Measurements from ENCODE around the gene YBX2. TPM values are rescaled to one million over a fixed set of nuclear protein-coding genes. Genes with fewer than 3 reads are reported as not detected.

YBX2 gene
- total RNA-seq, 1 donor from 2014 or later = 2.2 TPM

- Mint-ChIP-seq H3K27me3 (ENCODE audit: low read depth) (no peaks in the 10 kb centered on the region), H3K4me3 (peak within 1 kb of the TSS; percentile 89), H3K9me3 (no peaks in the 10 kb centered on the region), H3K4me1 (peaks cover 31% of the 10 kb centered on the region), H3K27ac (peak within 1 kb of the TSS; percentile 97), H3K36me3 (peaks cover 6% of the 10 kb centered on the region)
- DNase-seq (ENCODE audit: low spot score in 2 of 2, unreplicated experiment in 2 of 2) = no peak
- no peak for TF ChIP-seq CTCF (IDR thresholded peaks at IDR 0.05; ENCODE audit: unreplicated experiment)
Observed at GRCh38 chr17:7328840-7329373, 34.5 kb upstream of the YBX2 start, which contains the start of gene NEURL4. TSS of gene NEURL4 (minus strand) at chr17:7329335. CDS start at chr17:7329312, 23 bp downstream.

GRCh38 chr17:7328009-7328408, 33.6 kb upstream of the YBX2 start:
- no peak for DNase-seq (ENCODE audit: low spot score in 2 of 2, unreplicated experiment in 2 of 2)
- H3K27me3 Mint-ChIP-seq (ENCODE audit: low read depth) = no peaks in the 10 kb centered on the region
- TF ChIP-seq CTCF (IDR thresholded peaks at IDR 0.05; ENCODE audit: unreplicated experiment) = no peak
- peak overlapping the region; percentile 83 for H3K27ac Mint-ChIP-seq
- peak overlapping the region; percentile 89 for H3K4me3 Mint-ChIP-seq
- peaks cover 28% of the 10 kb centered on the region for H3K4me1 Mint-ChIP-seq
- no peaks in the 10 kb centered on the region for H3K9me3 Mint-ChIP-seq
- H3K36me3 Mint-ChIP-seq = peaks cover 9% of the 10 kb centered on the region

GRCh38 chr17:7327501-7327900, 33.1 kb upstream of the YBX2 start:
- DNase-seq (ENCODE audit: low spot score in 2 of 2, unreplicated experiment in 2 of 2) = no peak
- no peak overlapping the region for H3K27ac Mint-ChIP-seq
- no peaks in the 10 kb centered on the region for H3K9me3 Mint-ChIP-seq
- no peaks in the 10 kb centered on the region for H3K27me3 Mint-ChIP-seq (ENCODE audit: low read depth)
- peaks cover 9% of the 10 kb centered on the region for H3K36me3 Mint-ChIP-seq
- H3K4me1 Mint-ChIP-seq = peaks cover 24% of the 10 kb centered on the region
- peak overlapping the region; percentile 24 for H3K4me3 Mint-ChIP-seq
- no peak for TF ChIP-seq CTCF (IDR thresholded peaks at IDR 0.05; ENCODE audit: unreplicated experiment)

GRCh38 chr17:7327056-7327455, 32.6 kb upstream of the YBX2 start:
- Mint-ChIP-seq H3K27me3 (ENCODE audit: low read depth) (no peaks in the 10 kb centered on the region), H3K9me3 (no peaks in the 10 kb centered on the region), H3K27ac (no peak overlapping the region), H3K4me3 (no peak overlapping the region), H3K4me1 (peaks cover 20% of the 10 kb centered on the region), H3K36me3 (peaks cover 9% of the 10 kb centered on the region)
- no peak for TF ChIP-seq CTCF (IDR thresholded peaks at IDR 0.05; ENCODE audit: unreplicated experiment)
- DNase-seq (ENCODE audit: low spot score in 2 of 2, unreplicated experiment in 2 of 2) = no peak

- no peak for DNase-seq (ENCODE audit: low spot score in 2 of 2, unreplicated experiment in 2 of 2)
- peaks cover 15% of the 10 kb centered on the region for H3K36me3 Mint-ChIP-seq
Observed at GRCh38 chr17:7326186-7326585, 31.7 kb upstream of the YBX2 start.

More at GRCh38 chr17:7326186-7326585, 31.7 kb upstream of the YBX2 start:
- Mint-ChIP-seq H3K27me3 (ENCODE audit: low read depth) (no peaks in the 10 kb centered on the region), H3K27ac (no peak overlapping the region), H3K4me3 (no peak overlapping the region), H3K9me3 (no peaks in the 10 kb centered on the region), H3K4me1 (peaks cover 20% of the 10 kb centered on the region)
- TF ChIP-seq CTCF (IDR thresholded peaks at IDR 0.05; ENCODE audit: unreplicated experiment) = no peak

Measured in mesothelial cell of epicardium (in vitro differentiated cells).